ENCODE results near the gene FCHO2. TPM values are rescaled to one million over a fixed set of nuclear protein-coding genes. Genes with fewer than 3 reads are reported as not detected.

The FCHO2 gene
- total and polyA plus RNA-seq, 10 of the 15 experiments (the other 5 are each of a cell fraction or from before 2014, with no cell fraction given), result 0.05 to 1.4 (median 0.18) TPM

DNA sequence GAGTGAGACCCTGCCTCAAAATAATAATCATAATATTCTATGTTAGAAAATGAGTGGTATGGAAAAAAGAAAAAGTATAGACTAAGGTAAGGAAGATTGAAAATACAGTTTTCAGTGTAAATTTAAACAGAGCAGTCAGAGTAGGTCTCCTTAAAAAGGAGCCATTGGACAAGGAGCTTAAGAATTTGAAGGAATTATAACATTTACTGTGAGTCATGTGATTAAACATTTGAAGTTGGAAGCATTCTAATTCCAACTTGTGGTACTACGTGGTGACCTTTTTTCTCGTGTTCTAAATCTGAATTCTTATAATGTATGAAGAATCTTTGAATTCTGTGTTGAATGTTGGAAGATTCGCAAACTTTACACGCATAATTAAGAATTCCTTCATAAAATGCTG, 125.3 kb downstream of the FCHO2 start:
- Histone ChIP-seq H2AFZ (ENCODE audit: control insufficient read depth, low read depth, low read length) (no peak overlapping the region), H3K27ac (ENCODE audit: control insufficient read depth, insufficient read depth) (no peak overlapping the region), H3K9ac (ENCODE audit: control insufficient read depth, insufficient read depth, low read length) (no peak overlapping the region), H3K79me2 (ENCODE audit: control insufficient read depth, insufficient read depth, low read length) (no peaks in the 10 kb centered on the region), H3K4me3 (no peak overlapping the region), H3K4me1 (ENCODE audit: control insufficient read depth, insufficient read depth, low read length) (no peaks in the 10 kb centered on the region), H3K36me3 (ENCODE audit: control insufficient read depth in 2 of 2, insufficient read depth in 2 of 2, low read length in 1 of 2) (no peaks in the 10 kb centered on the region), H3K9me3 (replicated peaks; ENCODE audit: control insufficient read depth, insufficient read depth, low read length) (no peaks in the 10 kb centered on the region), H3K4me2 (ENCODE audit: control insufficient read depth, insufficient read depth) (no peak overlapping the region), H4K20me1 (ENCODE audit: control insufficient read depth, insufficient read depth) (no peaks in the 10 kb centered on the region), H3K27me3 (replicated peaks in 1 of 2; ENCODE audit: control insufficient read depth in 2 of 2, insufficient read depth in 2 of 2, low read length in 1 of 2) (no peaks in the 10 kb centered on the region)
- in situ Hi-C loops (cut with MboI), result loop anchor here (10.0 kb wide), 1 partner anchor 364 kb away; the partner anchor contains the start of gene FOXD1
- intact Hi-C loops (cut with micrococcal nuclease; ENCODE audit: unreplicated experiment), result no loop called here
- ChIA-PET POLR2A (no interaction called here), CTCF (no interaction called here), SMC1A (ENCODE audit: uncharacterized antibody, unreplicated experiment) (interaction anchor here (0.7 to 1.0 kb wide), 3 partner anchors 13 to 370 kb away, joined by 3 read pairs; no protein-coding TSS in a partner anchor), RAD21 (ENCODE audit: unreplicated experiment) (no interaction called here)
- TF ChIP-seq ASH2L (IDR thresholded peaks at IDR 0.05; ENCODE audit: borderline replicate concordance, low read depth) (no peak), ZNF384 (IDR thresholded peaks at IDR 0.05; ENCODE audit: borderline replicate concordance, low read depth, low read length) (no peak), FOXM1 (IDR thresholded peaks at IDR 0.05; ENCODE audit: low read depth, low read length) (no peak), POLR2A (IDR thresholded peaks at IDR 0.05; ENCODE audit: low read depth, low read length) (no peak), ZNF217 (IDR thresholded peaks at IDR 0.05) (no peak), CHD4 (IDR thresholded peaks at IDR 0.05) (no peak), KDM1A (IDR thresholded peaks at IDR 0.05; ENCODE audit: borderline replicate concordance) (no peak), MTA2 (IDR thresholded peaks at IDR 0.05; ENCODE audit: low read depth) (no peak), CBX3 (IDR thresholded peaks at IDR 0.05; ENCODE audit: borderline replicate concordance, low read depth) (no peak)
- TF ChIP-seq, protein P1, sequence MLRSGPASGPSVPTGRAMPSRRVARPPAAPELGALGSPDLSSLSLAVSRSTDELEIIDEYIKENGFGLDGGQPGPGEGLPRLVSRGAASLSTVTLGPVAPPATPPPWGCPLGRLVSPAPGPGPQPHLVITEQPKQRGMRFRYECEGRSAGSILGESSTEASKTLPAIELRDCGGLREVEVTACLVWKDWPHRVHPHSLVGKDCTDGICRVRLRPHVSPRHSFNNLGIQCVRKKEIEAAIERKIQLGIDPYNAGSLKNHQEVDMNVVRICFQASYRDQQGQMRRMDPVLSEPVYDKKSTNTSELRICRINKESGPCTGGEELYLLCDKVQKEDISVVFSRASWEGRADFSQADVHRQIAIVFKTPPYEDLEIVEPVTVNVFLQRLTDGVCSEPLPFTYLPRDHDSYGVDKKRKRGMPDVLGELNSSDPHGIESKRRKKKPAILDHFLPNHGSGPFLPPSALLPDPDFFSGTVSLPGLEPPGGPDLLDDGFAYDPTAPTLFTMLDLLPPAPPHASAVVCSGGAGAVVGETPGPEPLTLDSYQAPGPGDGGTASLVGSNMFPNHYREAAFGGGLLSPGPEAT (IDR thresholded peaks at IDR 0.05; ENCODE audit: low read depth), result no peak
- TF ChIP-seq, protein P2, sequence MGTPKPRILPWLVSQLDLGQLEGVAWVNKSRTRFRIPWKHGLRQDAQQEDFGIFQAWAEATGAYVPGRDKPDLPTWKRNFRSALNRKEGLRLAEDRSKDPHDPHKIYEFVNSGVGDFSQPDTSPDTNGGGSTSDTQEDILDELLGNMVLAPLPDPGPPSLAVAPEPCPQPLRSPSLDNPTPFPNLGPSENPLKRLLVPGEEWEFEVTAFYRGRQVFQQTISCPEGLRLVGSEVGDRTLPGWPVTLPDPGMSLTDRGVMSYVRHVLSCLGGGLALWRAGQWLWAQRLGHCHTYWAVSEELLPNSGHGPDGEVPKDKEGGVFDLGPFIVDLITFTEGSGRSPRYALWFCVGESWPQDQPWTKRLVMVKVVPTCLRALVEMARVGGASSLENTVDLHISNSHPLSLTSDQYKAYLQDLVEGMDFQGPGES (IDR thresholded peaks at IDR 0.05), result no peak
- no TSS peak for BruUV-seq (replicated peaks)
- FAIRE-seq (no peak), DNase-seq (ENCODE audit: low read depth, low spot score) (no peak), ATAC-seq (no peak)
- 22% methylated on average over 4 of the region's 4 CpGs for WGBS (ENCODE audit: insufficient coverage, insufficient replicate concordance, low lambda C conversion rate, missing lambda C conversion rate)

All from GM12878 (cell line).